HG02970 (cell line): ENCODE measurements around the gene RBM10.

Experiments
- ATAC-seq: cut with Tn5 transposase; IDR thresholded peaks from one replicate; pipeline ENCODE4 v1.9.1; 2021; ENCODE audit warnings: mild to moderate bottlenecking, moderate library complexity, moderate number of reproducible peaks; ENCODE audit not compliant: unreplicated experiment, low FRiP score

Gene RBM10

GRCh38 chrX:47216393-47216925, 71.4 kb downstream of the RBM10 start:
- ATAC-seq = no peak

- no peak for ATAC-seq
Measured at GRCh38 chrX:47217121-47217851, 72.3 kb downstream of the RBM10 start.

DNA sequence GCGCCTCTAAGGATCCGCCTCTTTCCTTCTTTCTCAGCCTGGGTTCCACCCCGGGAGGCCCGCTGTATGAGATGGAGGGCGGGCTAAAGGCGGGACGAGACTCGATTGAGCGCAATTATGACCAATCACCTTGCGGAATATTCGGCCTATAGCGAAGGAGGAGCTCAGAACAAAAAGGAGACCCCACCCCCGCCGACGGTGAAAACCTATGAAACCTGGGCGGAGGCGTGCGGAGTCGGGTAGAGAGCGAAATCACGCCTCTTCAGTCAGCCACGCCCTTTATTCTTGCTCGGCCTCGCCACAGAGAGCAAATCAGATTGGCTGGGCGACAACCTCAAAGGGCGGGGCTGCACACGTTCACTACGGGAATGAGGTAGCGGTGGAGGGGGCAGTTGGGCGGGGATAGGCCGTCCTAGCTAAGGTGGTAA, 72.8 kb downstream of the RBM10 start:
- ATAC-seq = peak; percentile 86

- peak; percentile 46 for ATAC-seq
Measured at GRCh38 chrX:47218280-47218919, 73.4 kb downstream of the RBM10 start, which contains the start of gene CDK16. TSS of gene CDK16 (plus strand) at chrX:47218681. CDS start at chrX:47223558, 4,877 bp downstream.

GRCh38 chrX:47218920-47219815, 74.1 kb downstream of the RBM10 start:
- peak; percentile 2 for ATAC-seq

- no peak for ATAC-seq
Measured at GRCh38 chrX:47221756-47222155, 76.7 kb downstream of the RBM10 start.

- ATAC-seq = no peak
Measured at GRCh38 chrX:47222751-47223350, 77.8 kb downstream of the RBM10 start.

GRCh38 chrX:47223476-47224250, 78.6 kb downstream of the RBM10 start:
- no peak for ATAC-seq

- no peak for ATAC-seq
Measured at GRCh38 chrX:47224266-47224895, 79.4 kb downstream of the RBM10 start.

DNA sequence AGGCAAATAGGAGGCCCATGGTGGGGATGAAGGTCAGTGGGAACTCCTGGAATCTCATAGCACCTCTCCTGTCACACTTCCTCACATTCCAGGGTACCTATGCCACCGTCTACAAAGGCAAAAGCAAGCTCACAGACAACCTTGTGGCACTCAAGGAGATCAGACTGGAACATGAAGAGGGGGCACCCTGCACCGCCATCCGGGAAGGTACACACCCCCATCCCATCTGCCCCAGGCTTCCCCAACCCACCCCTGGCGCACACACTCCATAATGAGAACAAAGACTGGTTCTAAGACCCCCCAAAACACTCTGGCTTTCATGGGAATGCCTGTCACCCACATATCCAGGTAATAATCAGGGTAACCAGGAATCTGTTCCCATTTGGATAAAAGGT, 79.9 kb downstream of the RBM10 start:
- ATAC-seq = no peak

GRCh38 chrX:47226071-47226470, 81.0 kb downstream of the RBM10 start:
- no peak for ATAC-seq

DNA sequence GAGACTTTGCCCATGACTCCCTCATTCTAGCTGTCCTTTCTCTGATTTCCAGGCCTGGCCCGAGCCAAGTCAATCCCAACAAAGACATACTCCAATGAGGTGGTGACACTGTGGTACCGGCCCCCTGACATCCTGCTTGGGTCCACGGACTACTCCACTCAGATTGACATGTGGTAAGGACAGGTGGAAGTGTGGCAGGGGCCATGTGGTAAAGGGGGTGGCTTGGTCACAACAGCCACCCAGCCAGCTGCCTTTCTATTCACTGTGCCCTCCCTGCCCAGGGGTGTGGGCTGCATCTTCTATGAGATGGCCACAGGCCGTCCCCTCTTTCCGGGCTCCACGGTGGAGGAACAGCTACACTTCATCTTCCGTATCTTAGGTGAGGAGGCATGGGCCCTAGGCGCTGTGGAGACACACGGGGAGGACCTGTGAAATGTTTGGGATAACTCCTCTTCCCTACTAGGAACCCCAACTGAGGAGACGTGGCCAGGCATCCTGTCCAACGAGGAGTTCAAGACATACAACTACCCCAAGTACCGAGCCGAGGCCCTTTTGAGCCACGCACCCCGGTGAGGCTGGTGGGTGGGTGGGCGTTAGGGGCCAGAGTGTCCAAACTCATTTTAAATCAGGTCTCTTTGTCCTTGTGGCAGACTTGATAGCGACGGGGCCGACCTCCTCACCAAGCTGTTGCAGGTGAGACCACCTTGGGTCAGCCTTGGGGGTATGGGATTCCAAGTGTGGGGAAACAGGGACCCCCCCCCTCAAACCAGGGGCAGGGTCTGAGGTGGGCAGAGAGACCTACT, 81.7 kb downstream of the RBM10 start:
- no peak for ATAC-seq

DNA sequence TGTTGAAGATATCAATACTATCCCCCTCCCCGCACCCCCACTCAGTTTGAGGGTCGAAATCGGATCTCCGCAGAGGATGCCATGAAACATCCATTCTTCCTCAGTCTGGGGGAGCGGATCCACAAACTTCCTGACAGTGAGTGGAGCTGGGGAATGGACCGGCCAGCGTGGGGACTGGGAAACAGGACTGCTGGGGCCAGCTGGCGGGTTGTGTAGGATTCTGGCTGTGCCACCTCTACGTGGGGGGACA, 82.2 kb downstream of the RBM10 start:
- no peak for ATAC-seq

DNA sequence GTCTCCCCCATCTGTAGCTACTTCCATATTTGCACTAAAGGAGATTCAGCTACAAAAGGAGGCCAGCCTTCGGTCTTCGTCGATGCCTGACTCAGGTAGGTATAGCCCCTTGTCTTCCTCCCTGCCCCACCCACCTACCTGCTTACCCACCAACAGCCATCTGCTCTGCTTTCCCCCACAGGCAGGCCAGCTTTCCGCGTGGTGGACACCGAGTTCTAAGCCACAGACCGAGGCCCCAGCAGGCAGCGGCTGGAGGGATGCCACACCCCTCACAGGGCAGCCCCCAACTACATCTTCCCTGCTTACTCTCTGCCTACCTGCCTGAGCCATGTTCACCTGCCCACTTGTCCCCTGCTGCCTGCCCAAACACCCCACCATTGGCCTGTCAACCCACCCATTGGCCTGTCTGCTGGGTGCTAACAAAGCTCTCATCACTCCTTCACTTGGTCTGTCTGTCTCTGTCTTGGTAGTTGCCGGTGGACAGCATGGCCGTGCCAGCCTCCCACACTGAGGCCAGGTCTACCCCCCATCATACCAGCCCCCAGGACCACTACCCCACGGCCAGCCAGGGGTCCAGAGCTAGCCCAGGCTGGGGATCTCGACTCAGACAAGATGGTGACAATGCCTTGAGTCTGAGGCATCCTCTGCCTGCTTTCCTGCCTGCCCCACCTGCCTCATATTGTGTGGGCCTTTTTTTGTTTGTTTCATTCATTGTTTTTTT, 83.7 kb downstream of the RBM10 start:
- ATAC-seq = no peak

GRCh38 chrX:47229427-47229826, 84.4 kb downstream of the RBM10 start:
- no peak for ATAC-seq

DNA sequence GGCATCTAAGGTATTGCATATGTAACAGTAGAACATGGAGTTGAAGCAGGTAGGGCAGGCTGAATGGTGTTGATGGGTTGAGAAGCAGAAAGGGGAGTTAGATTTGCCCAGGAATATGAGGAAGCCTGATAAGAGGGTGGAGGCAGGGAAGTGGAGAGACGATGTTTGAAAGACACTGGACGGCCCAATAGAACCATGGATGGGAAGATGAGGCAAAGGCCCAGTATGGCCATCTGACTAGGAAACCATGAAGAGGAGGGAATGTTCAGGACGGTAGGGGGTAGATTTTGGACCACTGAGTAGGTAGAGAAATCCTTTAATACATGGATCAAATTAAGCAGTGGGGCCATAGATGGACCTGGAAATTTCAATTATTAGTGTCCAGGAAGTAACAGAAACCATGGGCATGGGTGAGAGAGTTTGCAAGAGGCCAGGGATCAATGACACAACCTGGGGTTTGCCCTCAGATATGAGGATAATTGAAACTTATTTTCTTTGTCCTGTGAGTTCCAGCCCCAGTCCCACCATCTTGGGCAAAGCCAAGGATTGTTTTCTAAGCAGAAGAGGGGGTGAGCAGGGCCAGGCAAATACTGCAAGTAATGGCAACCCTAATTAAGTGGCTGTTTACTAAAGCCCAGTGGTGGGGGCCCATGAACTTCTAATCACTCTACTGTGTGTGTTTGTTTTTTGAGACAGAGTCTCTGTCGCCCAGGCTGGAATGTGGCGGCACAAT, 85.3 kb downstream of the RBM10 start:
- no peak for ATAC-seq

DNA sequence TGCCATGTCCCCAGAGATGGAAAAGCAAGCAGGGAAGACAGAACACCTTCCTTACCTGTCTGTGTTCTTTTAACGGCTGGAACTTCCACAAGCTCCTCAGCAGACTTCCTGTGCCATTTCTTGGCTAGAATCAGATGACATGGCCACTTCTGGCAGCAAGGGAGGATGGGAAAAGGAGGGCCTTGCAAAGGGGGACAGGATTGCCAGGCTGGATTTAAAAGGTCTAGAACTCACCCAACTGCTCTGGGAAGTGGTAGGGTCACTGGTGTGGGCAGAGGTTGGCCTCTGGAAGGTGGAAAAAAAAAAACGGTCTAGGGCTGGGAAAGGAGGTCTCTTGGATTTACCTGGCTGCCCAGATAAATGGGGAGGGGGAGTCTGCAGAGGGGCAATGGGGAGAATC, 86.1 kb downstream of the RBM10 start:
- no peak for ATAC-seq
